ENCODE measurements around the gene TTC21B.

TTC21B gene

GRCh38 chr2:165903406-165903805 is 50.2 kb downstream of the TTC21B start:
- H3K9me2 ChIP-seq (replicated peaks; ENCODE audit: insufficient read depth, low read length) = no peaks in the 10 kb centered on the region
- peaks cover 8% of the 10 kb centered on the region; the same call in 1 of the 2 replicates for H3K4me1 ChIP-seq (ENCODE audit: low read length)
- H3K36me3 ChIP-seq (replicated peaks; ENCODE audit: insufficient read depth, low read length) = no peaks in the 10 kb centered on the region
- no peaks in the 10 kb centered on the region for H4K20me1 ChIP-seq (ENCODE audit: insufficient read depth, low read length)
- no peak overlapping the region for H3K4me3 ChIP-seq (ENCODE audit: low read length)
- H2AFZ ChIP-seq (ENCODE audit: low read length) = no peak overlapping the region
- H3K27ac ChIP-seq (ENCODE audit: low read length) = no peak overlapping the region
- no peaks in the 10 kb centered on the region for H3F3A ChIP-seq (ENCODE audit: insufficient read depth, low read length)
- DNase-seq = no peak
- TF ChIP-seq EZH2 (optimal IDR thresholded peaks at IDR 0.05; ENCODE audit: low read depth, low read length) (no peak), CTCF (IDR thresholded peaks at IDR 0.05; ENCODE audit: low read length) (no peak), EZH2phosphoT487 (IDR thresholded peaks at IDR 0.05; ENCODE audit: low read length) (no peak)
- H3K79me2 ChIP-seq (ENCODE audit: low read length) = no peaks in the 10 kb centered on the region
- H3K4me2 ChIP-seq (ENCODE audit: low read depth, low read length) = no peak overlapping the region
- H3K27me3 ChIP-seq (replicated peaks; ENCODE audit: insufficient read depth, low read length) = no peaks in the 10 kb centered on the region
- no peak overlapping the region for H3K9ac ChIP-seq (ENCODE audit: low read length)
- no peaks in the 10 kb centered on the region for H3K9me3 ChIP-seq (replicated peaks; ENCODE audit: insufficient read depth, low read length)

GRCh38 chr2:165902934-165903333 is 50.6 kb downstream of the TTC21B start:
- Histone ChIP-seq H3K4me2 (ENCODE audit: low read depth, low read length) (peak overlapping the region; percentile 12; the same call in 1 of the 2 replicates), H4K20me1 (ENCODE audit: insufficient read depth, low read length) (no peaks in the 10 kb centered on the region), H3K27me3 (replicated peaks; ENCODE audit: insufficient read depth, low read length) (no peaks in the 10 kb centered on the region), H3K4me3 (ENCODE audit: low read length) (no peak overlapping the region), H3K9ac (ENCODE audit: low read length) (no peak overlapping the region), H3F3A (ENCODE audit: insufficient read depth, low read length) (no peaks in the 10 kb centered on the region), H3K9me2 (replicated peaks; ENCODE audit: insufficient read depth, low read length) (no peaks in the 10 kb centered on the region), H3K9me3 (replicated peaks; ENCODE audit: insufficient read depth, low read length) (no peaks in the 10 kb centered on the region), H3K4me1 (ENCODE audit: low read length) (peaks cover 8% of the 10 kb centered on the region; the same call in 1 of the 2 replicates), H2AFZ (ENCODE audit: low read length) (no peak overlapping the region), H3K36me3 (replicated peaks; ENCODE audit: insufficient read depth, low read length) (no peaks in the 10 kb centered on the region), H3K79me2 (ENCODE audit: low read length) (no peaks in the 10 kb centered on the region), H3K27ac (ENCODE audit: low read length) (no peak overlapping the region)
- TF ChIP-seq EZH2phosphoT487 (IDR thresholded peaks at IDR 0.05; ENCODE audit: low read length) (no peak), CTCF (IDR thresholded peaks at IDR 0.05; ENCODE audit: low read length) (0 out of 2 replicates have a peak, but pooled peaks have one; percentile 28)
- DNase-seq = peak; percentile 17

GRCh38 chr2:165901620-165902298 is 51.8 kb downstream of the TTC21B start:
- H3K4me1 ChIP-seq (ENCODE audit: low read length) = peaks cover 8% of the 10 kb centered on the region; the same call in 1 of the 2 replicates
- TF ChIP-seq EZH2phosphoT487 (IDR thresholded peaks at IDR 0.05; ENCODE audit: low read length) = no peak
- TF ChIP-seq CTCF (IDR thresholded peaks at IDR 0.05; ENCODE audit: low read length) = no peak
- TF ChIP-seq EZH2 (optimal IDR thresholded peaks at IDR 0.05; ENCODE audit: low read depth, low read length) = no peak
- H3K27me3 ChIP-seq (replicated peaks; ENCODE audit: insufficient read depth, low read length) = no peaks in the 10 kb centered on the region
- no peak overlapping the region for H3K4me2 ChIP-seq (ENCODE audit: low read depth, low read length)
- H3F3A ChIP-seq (ENCODE audit: insufficient read depth, low read length) = no peaks in the 10 kb centered on the region
- no peaks in the 10 kb centered on the region for H3K9me3 ChIP-seq (replicated peaks; ENCODE audit: insufficient read depth, low read length)
- H3K27ac ChIP-seq (ENCODE audit: low read length) = no peak overlapping the region
- no peak overlapping the region for H3K4me3 ChIP-seq (ENCODE audit: low read length)
- no peaks in the 10 kb centered on the region for H3K79me2 ChIP-seq (ENCODE audit: low read length)
- H2AFZ ChIP-seq (ENCODE audit: low read length) = no peak overlapping the region
- H4K20me1 ChIP-seq (ENCODE audit: insufficient read depth, low read length) = no peaks in the 10 kb centered on the region
- no peaks in the 10 kb centered on the region for H3K9me2 ChIP-seq (replicated peaks; ENCODE audit: insufficient read depth, low read length)
- no peak for DNase-seq
- no peak overlapping the region for H3K9ac ChIP-seq (ENCODE audit: low read length)
- H3K36me3 ChIP-seq (replicated peaks; ENCODE audit: insufficient read depth, low read length) = no peaks in the 10 kb centered on the region
